SJCRH30 (cell line): ENCODE results near the gene MCM5. TPM values are rescaled to one million over a fixed set of nuclear protein-coding genes. Genes with fewer than 3 reads are reported as not detected.

ENCODE experiments used
- DNase-seq, 2 experiments: peaks; one replicate each; pipeline ENCODE4 v3.0.0-alpha.2; 2015 to 2020
- H3K27ac ChIP-seq: fragments of 250-450 bp; sonication (Bioruptor Pico); 2 replicates; pipeline ENCODE4 v1.5.1; 2020; ENCODE audit warnings: mild to moderate bottlenecking, moderate library complexity
- H3K27me3 ChIP-seq: fragments of 250-450 bp; sonication (Bioruptor Pico); 2 replicates; pipeline ENCODE4 v1.5.1; 2020; ENCODE audit warnings: mild to moderate bottlenecking, moderate library complexity
- H3K36me3 ChIP-seq: fragments of 250-450 bp; sonication (Bioruptor Pico); 2 replicates; pipeline ENCODE4 v1.5.1; 2020; ENCODE audit warnings: mild to moderate bottlenecking, moderate library complexity
- H3K4me1 ChIP-seq: fragments of 250-450 bp; sonication (Bioruptor Pico); 2 replicates; pipeline ENCODE4 v1.5.1; 2020; ENCODE audit warnings: mild to moderate bottlenecking, moderate library complexity
- H3K4me3 ChIP-seq: fragments of 250-450 bp; sonication (Bioruptor Pico); 2 replicates; pipeline ENCODE4 v1.5.1; 2020; ENCODE audit warnings: mild to moderate bottlenecking, moderate library complexity
- H3K9me3 ChIP-seq: fragments of 250-450 bp; sonication (Bioruptor Pico); replicated peaks from 2 replicates; pipeline ENCODE4 v1.5.1; 2020; ENCODE audit warnings: mild to moderate bottlenecking, moderate library complexity
- total RNA-seq: library from RNA; depleted of rRNA; stranded (reverse); fragments of >200 nt; shearing (Covaris generic); gene quantifications from 2 replicates; pipeline ENCODE4 v1.2.3, GENCODE V29; 2014

MCM5 gene
- total RNA-seq, 1 experiment from 2014 or later, result 109 TPM

DNA sequence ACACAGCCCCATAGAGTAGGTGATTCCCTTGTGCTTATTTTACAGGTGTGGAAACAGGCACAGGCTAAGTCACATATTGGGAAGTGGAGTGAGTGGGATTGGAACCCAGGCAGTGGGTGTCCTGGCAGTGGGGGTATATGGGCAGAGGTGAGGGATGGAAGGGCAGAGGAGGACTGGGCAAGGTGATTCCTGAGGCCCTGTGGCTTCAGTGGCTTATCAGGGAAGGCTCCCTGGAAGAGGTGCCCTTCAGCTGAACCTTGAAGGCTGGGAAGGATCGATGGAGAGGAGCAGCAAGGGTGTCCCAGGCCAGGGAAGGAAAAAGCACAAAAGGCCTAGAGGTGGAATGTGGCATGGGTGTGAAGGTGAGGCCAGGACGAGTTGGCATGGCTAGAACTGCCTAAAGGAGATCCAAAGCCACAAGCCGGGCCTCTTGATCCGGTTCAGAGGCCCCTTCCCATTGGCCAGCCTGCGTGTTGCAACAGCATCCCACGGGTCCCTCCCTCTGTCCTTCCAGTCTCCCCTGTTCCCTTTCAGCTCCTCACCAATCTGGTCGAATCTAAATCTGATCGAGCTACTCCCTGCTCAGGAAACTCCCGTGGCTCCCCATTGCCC, 41.7 kb downstream of the MCM5 start:
- H3K27ac ChIP-seq, result no peak overlapping the region
- no peaks in the 10 kb centered on the region for H3K27me3 ChIP-seq
- no peaks in the 10 kb centered on the region for H3K9me3 ChIP-seq
- H3K4me1 ChIP-seq, result no peaks in the 10 kb centered on the region
- no peaks in the 10 kb centered on the region for H3K36me3 ChIP-seq
- no peak overlapping the region for H3K4me3 ChIP-seq
- DNase-seq, result no peak

DNA sequence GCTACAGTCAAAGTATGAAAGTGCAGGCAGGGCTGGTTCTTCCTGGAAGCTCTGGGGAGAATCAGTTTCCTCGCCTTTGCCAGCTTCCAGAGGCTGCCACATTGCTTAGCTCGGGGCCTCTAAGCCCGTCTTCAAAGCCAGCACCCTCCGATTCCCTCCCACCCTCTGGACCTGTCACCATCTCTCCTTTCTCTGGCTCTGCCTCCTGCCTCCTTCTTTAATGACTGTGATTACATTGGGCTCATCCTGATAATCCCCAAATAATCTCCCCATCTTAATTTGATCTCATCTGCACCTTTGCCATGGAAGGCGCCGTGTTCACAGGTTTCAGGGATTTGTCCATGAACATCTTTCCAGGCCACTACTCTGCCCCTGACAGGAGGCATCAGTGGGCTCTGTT, 42.5 kb downstream of the MCM5 start:
- H3K9me3 ChIP-seq, result no peaks in the 10 kb centered on the region
- no peak overlapping the region for H3K27ac ChIP-seq
- no peaks in the 10 kb centered on the region for H3K27me3 ChIP-seq
- no peak overlapping the region for H3K4me3 ChIP-seq
- DNase-seq, result no peak
- H3K4me1 ChIP-seq, result no peaks in the 10 kb centered on the region
- no peaks in the 10 kb centered on the region for H3K36me3 ChIP-seq

DNA sequence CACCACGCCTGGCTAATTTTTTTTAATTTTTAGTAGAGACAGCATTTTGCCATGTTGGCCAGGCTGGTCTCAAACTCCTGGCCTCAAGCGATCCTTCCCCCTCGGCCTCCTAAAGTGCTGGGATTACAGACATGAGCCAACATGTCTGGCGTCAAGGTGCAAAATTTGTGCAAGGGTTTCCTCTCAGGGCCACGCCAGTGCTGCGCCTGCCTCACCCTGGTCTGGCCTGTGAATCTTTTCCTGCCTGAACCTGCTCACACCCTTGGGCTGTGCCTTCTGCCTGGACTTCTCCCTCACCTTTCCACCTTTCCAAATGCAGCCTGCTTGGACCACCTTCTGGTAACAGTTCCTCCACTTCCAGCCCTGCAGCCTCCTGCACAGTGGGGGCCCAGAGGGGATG, 43.4 kb downstream of the MCM5 start:
- Histone ChIP-seq H3K36me3 (no peaks in the 10 kb centered on the region), H3K4me3 (no peak overlapping the region), H3K9me3 (no peaks in the 10 kb centered on the region), H3K4me1 (peaks cover 4% of the 10 kb centered on the region; the same call in 1 of the 2 replicates), H3K27ac (no peak overlapping the region), H3K27me3 (no peaks in the 10 kb centered on the region)
- no peak for DNase-seq

DNA sequence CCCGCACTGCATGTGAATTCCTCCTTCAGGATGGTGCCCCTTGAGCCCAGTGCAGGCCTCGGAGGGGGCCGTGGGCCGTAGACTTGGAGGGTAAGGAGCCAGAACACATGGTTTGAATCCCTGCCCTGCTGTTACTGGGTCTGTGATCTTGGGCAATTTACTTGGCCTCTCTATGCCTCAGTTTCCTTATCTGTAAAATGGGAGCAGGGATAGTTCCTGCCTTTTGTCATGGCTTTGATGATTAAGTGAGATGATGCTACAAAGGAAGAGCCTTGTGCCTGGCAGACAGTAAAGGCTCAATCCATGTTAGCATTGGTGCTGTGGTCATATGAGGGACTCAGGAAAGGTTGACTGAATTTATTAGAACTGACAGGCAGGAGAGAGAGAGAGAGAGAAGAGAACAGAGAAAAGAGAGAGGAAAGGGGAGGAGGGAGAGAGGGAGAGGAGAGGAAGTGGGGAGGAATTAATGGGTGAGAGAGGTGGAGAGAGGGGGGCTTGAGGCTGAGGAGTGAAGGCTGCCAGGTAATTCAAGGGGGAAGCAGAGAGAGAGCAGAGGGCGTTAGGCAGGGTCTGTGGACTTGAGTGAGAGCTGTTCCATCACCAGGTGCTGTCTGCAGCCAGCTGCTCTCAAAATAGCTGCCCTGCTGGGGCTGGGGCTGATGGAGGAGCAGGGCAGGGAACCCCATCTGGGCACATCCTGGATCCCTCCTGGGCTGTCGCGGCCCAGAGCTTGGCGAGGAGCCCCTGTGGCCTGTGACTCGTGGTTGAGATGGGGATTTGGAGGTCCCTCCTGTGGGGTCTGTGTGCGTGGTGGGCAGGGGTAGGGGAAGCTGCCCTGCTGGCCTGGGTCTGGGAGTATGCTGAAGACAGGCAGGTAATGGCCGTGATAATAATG, 44.1 kb downstream of the MCM5 start:
- H3K27me3 ChIP-seq, result no peaks in the 10 kb centered on the region
- DNase-seq, result no peak
- H3K36me3 ChIP-seq, result no peaks in the 10 kb centered on the region
- no peak overlapping the region for H3K27ac ChIP-seq
- H3K4me3 ChIP-seq, result no peak overlapping the region
- no peaks in the 10 kb centered on the region for H3K9me3 ChIP-seq
- H3K4me1 ChIP-seq, result peaks cover 4% of the 10 kb centered on the region; the same call in 1 of the 2 replicates

DNA sequence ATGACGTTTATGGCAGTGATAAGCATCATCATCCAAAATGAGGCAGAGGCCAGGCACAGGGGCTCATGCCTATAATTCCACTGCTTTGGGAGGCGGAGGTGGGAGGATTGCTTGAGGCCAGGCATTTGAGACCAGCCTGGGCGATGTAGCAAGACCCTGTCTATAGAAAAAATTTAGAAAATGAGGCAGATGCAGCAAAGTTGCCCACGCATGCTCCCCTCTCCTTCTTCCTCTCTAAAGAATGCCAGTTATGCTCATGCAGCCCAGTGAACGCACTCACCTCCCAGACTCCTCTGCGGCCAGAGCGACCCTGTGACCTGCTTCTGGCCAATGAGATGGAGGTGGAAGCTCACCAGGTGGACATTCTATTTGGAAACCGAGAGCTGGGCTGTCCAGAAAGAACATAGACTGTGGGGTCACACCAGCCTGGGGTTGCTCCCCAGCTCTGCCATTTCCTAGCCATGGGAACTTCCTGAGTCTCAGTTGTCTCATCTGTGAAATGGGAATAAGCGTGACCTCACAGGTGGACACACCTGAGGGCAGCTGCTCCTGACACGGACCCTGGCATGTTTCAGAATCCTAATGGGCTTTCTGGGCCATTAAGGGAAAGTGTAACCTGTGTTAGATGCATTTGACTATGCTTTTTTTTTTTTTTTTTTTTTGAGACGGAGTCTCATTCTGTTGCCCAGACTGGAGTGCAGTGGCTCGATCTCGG, 44.9 kb downstream of the MCM5 start:
- Histone ChIP-seq H3K27me3 (no peaks in the 10 kb centered on the region), H3K9me3 (no peaks in the 10 kb centered on the region), H3K4me1 (peaks cover 4% of the 10 kb centered on the region; the same call in 1 of the 2 replicates), H3K36me3 (no peaks in the 10 kb centered on the region), H3K27ac (no peak overlapping the region), H3K4me3 (no peak overlapping the region)
- DNase-seq, result no peak

DNA sequence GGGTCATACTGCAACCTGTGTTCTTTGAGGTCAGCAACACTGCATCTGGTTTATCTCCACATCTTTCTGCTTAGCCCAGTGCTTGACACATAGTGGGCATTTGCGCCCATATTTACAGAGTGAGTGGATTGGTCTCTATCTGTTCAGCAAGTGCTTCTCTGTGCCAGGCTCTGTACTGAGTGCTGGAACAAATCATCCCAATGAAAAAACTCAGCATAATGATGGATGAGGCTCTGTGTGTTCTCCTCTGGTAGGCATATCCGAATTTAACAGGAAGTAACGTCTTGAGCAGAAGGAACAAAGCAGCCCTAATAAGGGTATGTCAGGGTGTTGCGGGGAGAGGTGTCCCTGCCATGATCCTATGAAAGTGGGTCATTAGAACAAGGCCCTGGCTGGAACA, 46.0 kb downstream of the MCM5 start:
- H3K4me1 ChIP-seq, result peaks cover 4% of the 10 kb centered on the region; the same call in 1 of the 2 replicates
- no peaks in the 10 kb centered on the region for H3K36me3 ChIP-seq
- no peak for DNase-seq
- no peaks in the 10 kb centered on the region for H3K9me3 ChIP-seq
- H3K27ac ChIP-seq, result no peak overlapping the region
- H3K27me3 ChIP-seq, result no peaks in the 10 kb centered on the region
- no peak overlapping the region for H3K4me3 ChIP-seq

DNA sequence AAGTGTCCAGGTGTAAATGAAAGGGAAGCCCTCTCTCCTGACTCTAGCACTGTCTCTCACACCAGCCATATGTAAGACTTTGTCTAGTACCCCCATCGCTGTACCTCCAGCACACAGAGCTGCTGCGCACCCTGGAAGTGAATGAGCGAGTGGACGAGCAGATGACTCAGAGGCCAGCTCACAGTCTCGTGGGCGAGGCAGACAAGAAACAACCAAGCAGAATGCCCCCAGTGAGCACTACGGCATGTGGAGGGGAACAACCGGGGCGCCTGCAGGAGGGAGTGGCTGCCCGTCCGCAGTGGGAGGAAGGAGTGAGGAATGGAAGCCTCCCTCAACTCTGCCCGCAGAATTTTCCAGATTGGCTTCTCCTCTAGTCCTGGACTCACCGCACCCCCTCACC, 46.4 kb downstream of the MCM5 start:
- no peak overlapping the region for H3K4me3 ChIP-seq
- no peaks in the 10 kb centered on the region for H3K27me3 ChIP-seq
- DNase-seq, result no peak
- H3K27ac ChIP-seq, result no peak overlapping the region
- no peaks in the 10 kb centered on the region for H3K9me3 ChIP-seq
- no peaks in the 10 kb centered on the region for H3K36me3 ChIP-seq
- peaks cover 4% of the 10 kb centered on the region; the same call in 1 of the 2 replicates for H3K4me1 ChIP-seq

DNA sequence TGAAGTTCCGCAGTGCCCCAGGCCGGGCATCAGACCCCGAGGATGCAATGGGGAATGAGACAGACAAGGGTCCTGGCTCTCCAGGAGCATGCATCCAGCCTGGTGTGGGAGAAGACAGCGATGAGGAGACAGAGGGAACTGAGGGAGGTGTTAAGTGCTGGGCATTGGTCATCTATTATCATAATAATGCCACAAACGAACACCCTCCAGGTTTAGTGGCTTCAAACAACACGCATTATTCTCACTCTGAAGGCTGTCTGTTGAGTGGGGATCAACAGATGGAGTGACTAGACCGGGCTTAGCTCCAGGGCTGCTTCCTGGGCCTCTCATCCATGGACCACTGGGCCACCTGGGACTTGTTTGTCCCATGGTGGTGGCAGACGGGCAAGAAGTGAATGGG, 48.6 kb downstream of the MCM5 start:
- H3K27me3 ChIP-seq, result no peaks in the 10 kb centered on the region
- no peak for DNase-seq
- peaks cover 4% of the 10 kb centered on the region; the same call in 1 of the 2 replicates for H3K4me1 ChIP-seq
- H3K9me3 ChIP-seq, result no peaks in the 10 kb centered on the region
- H3K27ac ChIP-seq, result no peak overlapping the region
- H3K4me3 ChIP-seq, result no peak overlapping the region
- no peaks in the 10 kb centered on the region for H3K36me3 ChIP-seq

DNA sequence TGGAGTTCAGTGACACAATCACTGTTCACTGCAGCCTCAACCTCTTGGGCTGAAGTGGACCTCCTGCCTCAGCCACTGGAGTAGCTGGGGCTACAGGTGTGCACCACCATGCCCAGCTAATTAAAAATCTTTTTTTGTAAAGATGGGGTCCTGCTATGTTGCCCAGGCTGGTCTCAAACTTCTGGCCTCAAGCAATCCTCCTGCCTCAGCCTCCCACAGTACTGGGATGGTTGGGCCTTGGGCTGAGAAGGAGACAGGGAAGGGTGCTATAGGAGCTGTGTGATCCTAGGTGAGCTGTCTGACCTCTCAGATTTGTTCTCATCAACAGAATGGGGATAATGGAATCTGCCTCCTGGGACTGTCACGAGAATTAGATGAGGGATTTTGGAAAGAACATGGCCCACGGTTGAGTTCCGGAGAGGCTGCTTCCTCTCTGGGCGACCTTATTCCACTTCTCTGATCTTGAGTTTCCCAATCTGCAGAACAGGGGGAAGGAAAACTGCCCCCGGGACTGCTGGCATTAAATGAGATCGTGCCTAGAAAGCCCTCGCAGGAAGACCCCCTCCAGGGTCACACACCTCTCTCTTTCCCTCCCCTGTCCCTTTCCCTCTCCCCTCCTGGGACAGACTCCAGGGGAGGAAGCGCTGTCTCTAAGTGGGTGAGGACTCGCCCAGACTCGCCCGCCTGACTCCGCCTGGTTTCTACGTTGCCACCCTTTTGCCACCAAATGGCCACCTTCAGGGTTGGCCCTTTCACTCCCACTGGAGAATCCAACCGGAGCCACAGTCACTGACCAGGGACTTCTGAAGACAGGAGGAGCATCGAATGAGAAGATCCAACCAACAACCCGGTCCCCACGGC, 50.1 kb downstream of the MCM5 start:
- Histone ChIP-seq H3K27ac (no peak overlapping the region), H3K9me3 (no peaks in the 10 kb centered on the region), H3K27me3 (no peaks in the 10 kb centered on the region), H3K4me1 (peaks cover 4% of the 10 kb centered on the region; the same call in 1 of the 2 replicates), H3K4me3 (no peak overlapping the region), H3K36me3 (no peaks in the 10 kb centered on the region)
- no peak for DNase-seq

DNA sequence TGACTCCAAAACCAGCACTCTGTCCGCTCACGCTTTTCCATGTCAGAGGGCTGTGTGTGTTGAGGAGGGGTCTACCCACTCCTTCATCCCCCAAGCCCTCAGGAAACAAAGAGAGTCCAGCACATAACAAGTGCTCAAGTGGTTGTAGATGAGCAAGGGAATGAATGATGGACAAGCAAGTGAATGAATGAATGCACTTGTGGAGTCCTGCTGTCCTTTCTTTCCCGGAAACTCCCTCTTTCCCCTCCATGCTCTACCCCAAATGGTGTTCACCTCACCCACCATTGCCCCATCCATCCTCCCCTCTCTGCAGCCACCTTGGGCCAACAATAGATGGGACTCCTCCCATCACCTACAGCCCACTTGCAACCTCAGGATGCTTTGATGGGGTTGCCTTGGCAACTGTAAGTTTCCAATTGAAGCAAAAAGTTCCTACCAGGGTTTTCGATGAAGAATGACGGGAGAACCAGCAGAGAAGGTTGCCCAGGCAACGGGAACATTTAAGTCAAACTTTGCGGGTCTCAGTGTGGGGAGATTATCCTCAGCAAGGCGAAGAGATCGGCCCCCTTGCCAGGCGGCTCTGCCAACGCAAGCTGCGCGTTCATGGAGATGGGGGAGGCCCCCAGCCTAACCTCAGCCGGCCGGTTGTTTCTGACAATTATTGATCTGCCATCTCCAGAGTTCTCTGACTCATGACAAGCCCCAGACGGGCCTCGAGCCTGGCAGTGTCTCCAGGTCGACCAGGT, 51.1 kb downstream of the MCM5 start:
- Histone ChIP-seq H3K27me3 (no peaks in the 10 kb centered on the region), H3K36me3 (no peaks in the 10 kb centered on the region), H3K9me3 (no peaks in the 10 kb centered on the region), H3K4me3 (no peak overlapping the region), H3K4me1 (peaks cover 4% of the 10 kb centered on the region; the same call in 1 of the 2 replicates), H3K27ac (no peak overlapping the region)
- no peak for DNase-seq

DNA sequence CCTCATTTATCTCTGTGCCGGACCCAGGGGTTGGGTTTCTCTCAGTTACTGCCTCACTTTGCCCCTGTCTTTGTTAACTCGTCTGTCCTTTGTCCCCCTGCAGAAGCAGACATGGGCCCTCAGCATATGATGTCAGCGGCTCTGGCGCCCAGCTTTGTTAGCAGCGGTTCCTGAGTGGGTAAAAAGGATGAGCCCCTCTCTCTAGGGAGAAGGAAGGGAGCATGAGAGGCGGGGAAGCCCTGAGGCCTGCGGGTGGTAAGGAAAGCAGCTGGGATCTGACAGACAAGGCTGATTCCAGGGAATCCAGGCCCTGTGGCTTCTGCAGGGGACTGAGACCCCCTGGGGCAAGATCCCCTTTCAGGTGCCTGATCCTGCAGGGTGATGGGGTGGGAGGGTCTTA, 51.7 kb downstream of the MCM5 start:
- no peak for DNase-seq
- H3K9me3 ChIP-seq, result no peaks in the 10 kb centered on the region
- H3K27me3 ChIP-seq, result no peaks in the 10 kb centered on the region
- H3K36me3 ChIP-seq, result no peaks in the 10 kb centered on the region
- H3K27ac ChIP-seq, result no peak overlapping the region
- H3K4me3 ChIP-seq, result no peak overlapping the region
- peaks cover 4% of the 10 kb centered on the region; the same call in 1 of the 2 replicates for H3K4me1 ChIP-seq

DNA sequence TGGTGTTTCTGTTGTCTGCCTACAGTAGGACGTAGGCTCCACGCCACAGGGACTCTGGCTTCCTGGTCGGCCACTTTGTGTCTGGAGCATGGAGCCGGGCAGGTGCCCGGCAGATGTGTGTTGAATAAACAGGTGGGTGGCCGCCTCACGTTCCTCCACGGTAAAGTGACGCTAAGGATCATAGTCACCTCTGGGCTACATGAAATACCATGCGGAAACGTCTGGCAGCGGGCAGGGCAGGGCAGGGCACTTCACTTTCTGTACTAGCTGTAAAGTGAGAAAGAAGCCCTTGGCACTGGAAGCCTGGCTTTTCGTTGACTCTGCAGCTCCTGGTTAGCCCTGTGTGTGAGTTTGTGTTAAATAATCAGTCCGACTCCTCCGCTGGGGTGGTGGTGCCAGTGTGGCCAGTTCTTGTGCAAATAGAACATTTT, 52.4 kb downstream of the MCM5 start:
- H3K27ac ChIP-seq, result no peak overlapping the region
- H3K4me3 ChIP-seq, result no peak overlapping the region
- no peaks in the 10 kb centered on the region for H3K27me3 ChIP-seq
- H3K36me3 ChIP-seq, result no peaks in the 10 kb centered on the region
- H3K4me1 ChIP-seq, result peaks cover 4% of the 10 kb centered on the region; the same call in 1 of the 2 replicates
- no peak for DNase-seq
- no peaks in the 10 kb centered on the region for H3K9me3 ChIP-seq

DNA sequence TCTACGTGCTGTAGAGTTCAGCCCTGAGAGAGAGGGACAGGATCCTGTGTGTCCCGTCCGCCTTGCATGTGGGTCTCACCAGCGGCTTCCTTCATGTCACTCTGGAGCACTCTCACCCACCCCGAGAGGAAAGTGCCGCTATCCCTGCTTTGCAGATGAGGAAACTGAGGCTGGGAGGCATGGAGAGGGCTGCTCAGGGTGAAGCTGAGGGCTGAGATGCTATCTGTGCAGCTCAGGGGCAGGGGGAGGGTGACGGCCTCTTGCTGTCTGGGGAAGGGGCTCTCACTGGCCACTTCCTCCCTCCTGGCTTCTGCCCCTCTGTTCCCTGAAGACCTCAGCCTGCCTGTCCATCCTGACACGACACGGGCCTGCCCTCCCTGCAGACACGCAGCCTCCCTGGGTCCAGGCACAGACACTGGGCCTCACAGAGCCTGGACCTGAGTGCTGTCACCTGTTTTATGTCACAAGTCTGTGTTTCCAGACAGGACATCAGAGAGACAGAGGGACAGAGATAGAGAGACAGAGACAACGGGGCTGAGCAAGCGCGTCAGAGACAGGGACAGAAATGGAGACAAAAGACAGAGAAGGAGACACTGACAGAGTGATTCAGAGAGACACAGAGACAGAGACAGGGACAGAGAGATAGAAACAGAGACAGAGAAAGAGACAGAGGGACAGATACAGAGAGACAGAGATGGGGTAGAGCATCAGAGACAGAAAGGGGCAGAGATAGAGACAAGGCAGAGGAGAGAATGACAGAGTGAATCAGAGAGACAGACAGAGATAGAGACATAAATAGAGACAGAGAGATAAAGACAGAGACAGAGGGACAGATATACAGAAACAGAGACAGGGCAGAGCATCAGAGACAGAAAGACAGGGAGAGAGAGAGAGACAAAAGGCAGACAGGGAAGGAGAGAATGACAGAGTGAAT, 53.1 kb downstream of the MCM5 start:
- H3K27me3 ChIP-seq, result no peaks in the 10 kb centered on the region
- no peak overlapping the region for H3K4me3 ChIP-seq
- H3K4me1 ChIP-seq, result no peaks in the 10 kb centered on the region; the same call in 1 of the 2 replicates
- no peaks in the 10 kb centered on the region for H3K36me3 ChIP-seq
- DNase-seq, result no peak
- no peaks in the 10 kb centered on the region for H3K9me3 ChIP-seq
- H3K27ac ChIP-seq, result no peak overlapping the region
